ENCODE results near the gene NEAT1.
"Not testable (repeated sequence)": the region's sequence is repeated elsewhere in the genome, so short reads cannot be mapped to it uniquely, and the experiment has no call there.

The NEAT1 gene

DNA sequence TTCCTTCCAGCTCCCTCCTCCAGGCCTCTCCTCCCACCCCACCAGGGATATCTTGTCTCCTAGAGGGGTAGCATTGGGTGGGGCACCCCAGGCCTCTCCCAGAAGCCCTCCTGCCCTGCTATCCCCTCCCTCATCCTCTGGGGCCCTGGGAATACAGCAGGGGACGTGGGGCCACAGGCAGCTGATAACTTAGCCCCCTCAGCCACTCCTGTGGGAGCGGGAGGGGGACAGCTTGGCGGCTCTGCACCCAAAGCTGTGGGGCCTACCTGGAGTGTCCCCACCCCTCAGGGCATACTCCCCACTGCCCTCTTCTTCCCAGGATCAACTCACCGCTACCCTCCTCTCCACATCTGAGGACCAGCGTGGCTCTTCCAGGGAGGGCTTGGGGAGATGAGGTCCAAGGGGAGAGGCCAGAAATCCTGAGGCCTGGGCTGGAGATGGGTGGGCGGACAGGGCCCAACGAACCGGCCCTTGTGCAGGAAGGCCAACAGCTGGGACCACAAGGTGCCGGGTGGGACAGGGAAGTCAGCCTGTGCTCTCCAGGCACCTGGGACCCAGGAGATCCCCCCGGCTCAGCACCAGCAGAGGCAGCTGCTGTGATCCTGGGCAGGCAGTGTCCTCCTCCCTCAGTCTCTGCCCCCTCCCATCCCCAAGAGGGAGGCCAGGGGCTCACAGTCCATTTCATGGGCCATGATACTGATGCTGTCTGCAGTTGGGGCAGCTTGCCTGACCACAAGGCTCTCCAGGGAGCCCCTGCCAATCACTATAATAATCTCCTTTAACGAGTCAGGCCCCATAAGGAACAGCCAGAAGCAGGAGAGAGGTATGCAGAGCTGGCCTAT is 23.2 kb downstream of the NEAT1 start:
- H3K9ac ChIP-seq (ENCODE audit: low read depth, low read length) = no peak overlapping the region
- H3K9me3 ChIP-seq (ENCODE audit: control insufficient read depth, insufficient read depth, low read length) = no peaks in the 10 kb centered on the region
- peaks cover 2% of the 10 kb centered on the region for H3K4me1 ChIP-seq (ENCODE audit: control insufficient read depth, insufficient read depth, low read length)
- peaks cover 5% of the 10 kb centered on the region for H3K36me3 ChIP-seq (ENCODE audit: control insufficient read depth, insufficient read depth, low read length)
- no peaks in the 10 kb centered on the region for H3K27me3 ChIP-seq (ENCODE audit: control insufficient read depth, insufficient read depth, low read length)
- no peak overlapping the region for H3K4me3 ChIP-seq (ENCODE audit: low read depth, low read length)

- no peaks in the 10 kb centered on the region for H3K9me3 ChIP-seq (ENCODE audit: control insufficient read depth, insufficient read depth, low read length)
- H3K4me1 ChIP-seq (ENCODE audit: control insufficient read depth, insufficient read depth, low read length) = peaks cover 2% of the 10 kb centered on the region
- H3K27me3 ChIP-seq (ENCODE audit: control insufficient read depth, insufficient read depth, low read length) = no peaks in the 10 kb centered on the region
- no peak overlapping the region for H3K9ac ChIP-seq (ENCODE audit: low read depth, low read length)
- no peak overlapping the region for H3K4me3 ChIP-seq (ENCODE audit: low read depth, low read length)
- H3K36me3 ChIP-seq (ENCODE audit: control insufficient read depth, insufficient read depth, low read length) = peaks cover 5% of the 10 kb centered on the region
These were observed 24.1 kb downstream of the NEAT1 start for GRCh38 chr11:65446446-65447277.

DNA sequence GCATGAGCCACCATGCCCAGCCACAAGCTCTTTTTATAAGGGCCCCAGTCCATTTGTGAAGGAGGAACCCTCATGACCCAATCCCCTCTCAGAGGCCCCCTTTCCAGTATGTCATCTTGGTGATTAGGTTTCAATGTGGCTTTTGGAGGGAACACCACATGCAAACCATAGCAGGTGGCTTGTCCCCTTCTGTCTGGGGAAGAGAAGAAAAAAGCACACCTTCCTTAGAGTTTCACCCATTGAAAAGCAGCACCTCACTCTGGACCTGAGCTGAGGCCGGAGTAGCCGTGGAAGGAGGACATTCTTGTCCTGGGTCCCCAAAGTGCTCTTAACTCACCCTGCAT is 25.4 kb downstream of the NEAT1 start:
- Histone ChIP-seq H3K4me1 (ENCODE audit: control insufficient read depth, insufficient read depth, low read length) (peaks cover 2% of the 10 kb centered on the region), H3K36me3 (ENCODE audit: control insufficient read depth, insufficient read depth, low read length) (peaks cover 5% of the 10 kb centered on the region), H3K9ac (ENCODE audit: low read depth, low read length) (no peak overlapping the region)

DNA sequence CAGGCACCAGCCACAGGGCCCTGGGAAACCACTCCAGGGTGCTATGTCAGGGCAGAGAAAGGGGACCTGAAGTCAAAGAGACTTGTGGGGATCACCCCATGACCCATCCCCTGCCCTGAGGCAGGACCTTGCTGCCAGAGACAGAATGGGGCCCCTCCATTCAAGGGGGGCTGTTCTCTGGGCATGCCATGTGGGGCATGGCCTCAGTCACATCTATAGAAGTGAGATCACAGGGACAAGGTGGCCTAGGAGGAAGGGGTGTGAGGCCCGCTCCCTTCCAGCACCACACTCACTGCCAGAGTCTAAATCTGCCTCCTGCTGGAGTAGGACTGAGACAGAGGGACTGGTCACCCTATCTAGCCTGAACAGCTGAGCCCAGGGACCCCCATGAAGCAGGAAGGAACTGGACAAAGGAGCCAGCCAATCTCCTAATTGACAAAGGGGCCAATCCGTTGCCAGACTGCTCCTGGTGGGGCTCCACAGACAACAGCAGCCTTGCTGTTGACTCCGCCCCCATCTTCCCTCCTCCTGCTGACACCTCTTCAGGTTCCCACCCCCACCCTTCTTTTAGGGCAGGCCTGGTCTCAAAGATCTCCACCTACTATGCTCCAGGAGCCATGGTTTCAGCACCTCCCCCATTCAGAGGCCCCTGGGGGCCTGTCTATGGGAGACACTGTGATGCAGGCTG is 26.0 kb downstream of the NEAT1 start:
- H3K36me3 ChIP-seq (ENCODE audit: control insufficient read depth, insufficient read depth, low read length) = peaks cover 5% of the 10 kb centered on the region
- H3K4me1 ChIP-seq (ENCODE audit: control insufficient read depth, insufficient read depth, low read length) = peaks cover 2% of the 10 kb centered on the region

More for the DNA sequence above, 25.4 kb downstream of the NEAT1 start:
- Histone ChIP-seq H3K9me3 (ENCODE audit: control insufficient read depth, insufficient read depth, low read length) (no peaks in the 10 kb centered on the region), H3K27me3 (ENCODE audit: control insufficient read depth, insufficient read depth, low read length) (no peaks in the 10 kb centered on the region), H3K4me3 (ENCODE audit: low read depth, low read length) (no peak overlapping the region)

DNA sequence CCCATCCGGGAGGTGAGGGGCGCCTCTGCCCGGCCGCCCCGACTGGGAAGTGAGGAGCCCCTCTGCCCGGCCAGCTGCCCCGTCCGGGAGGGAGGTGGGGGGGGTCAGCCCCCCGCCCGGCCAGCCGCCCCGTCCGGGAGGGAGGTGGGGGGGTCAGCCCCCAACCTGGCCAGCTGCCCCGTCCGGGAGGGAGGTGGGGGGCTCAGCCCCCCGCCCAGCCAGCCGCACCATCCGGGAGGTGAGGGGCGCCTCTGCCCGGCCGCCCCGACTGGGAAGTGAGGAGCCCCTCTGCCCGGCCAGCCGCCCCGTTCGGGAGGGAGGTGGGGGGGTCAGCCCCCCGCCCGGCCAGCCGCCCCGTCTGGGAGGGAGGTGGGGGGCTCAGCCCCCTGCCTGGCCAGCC is 28.7 kb downstream of the NEAT1 start:
- H3K36me3 ChIP-seq (ENCODE audit: control insufficient read depth, insufficient read depth, low read length); H3K9ac ChIP-seq (ENCODE audit: low read depth, low read length); H3K4me3 ChIP-seq (ENCODE audit: low read depth, low read length); H3K9me3 ChIP-seq (ENCODE audit: control insufficient read depth, insufficient read depth, low read length); H3K4me1 ChIP-seq (ENCODE audit: control insufficient read depth, insufficient read depth, low read length): not testable (repeated sequence)
- H3K27me3 ChIP-seq (ENCODE audit: control insufficient read depth, insufficient read depth, low read length) = peaks cover 19% of the 10 kb centered on the region

More for the DNA sequence above, 26.0 kb downstream of the NEAT1 start:
- Histone ChIP-seq H3K9ac (ENCODE audit: low read depth, low read length) (no peak overlapping the region), H3K9me3 (ENCODE audit: control insufficient read depth, insufficient read depth, low read length) (no peaks in the 10 kb centered on the region), H3K27me3 (ENCODE audit: control insufficient read depth, insufficient read depth, low read length) (no peaks in the 10 kb centered on the region), H3K4me3 (ENCODE audit: low read depth, low read length) (no peak overlapping the region)

GRCh38 chr11:65452259-65452658 is 29.7 kb downstream of the NEAT1 start:
- not testable (repeated sequence) for H3K36me3 ChIP-seq (ENCODE audit: control insufficient read depth, insufficient read depth, low read length); H3K4me3 ChIP-seq (ENCODE audit: low read depth, low read length); H3K4me1 ChIP-seq (ENCODE audit: control insufficient read depth, insufficient read depth, low read length); H3K9ac ChIP-seq (ENCODE audit: low read depth, low read length); H3K9me3 ChIP-seq (ENCODE audit: control insufficient read depth, insufficient read depth, low read length)
- H3K27me3 ChIP-seq (ENCODE audit: control insufficient read depth, insufficient read depth, low read length) = peaks cover 29% of the 10 kb centered on the region

DNA sequence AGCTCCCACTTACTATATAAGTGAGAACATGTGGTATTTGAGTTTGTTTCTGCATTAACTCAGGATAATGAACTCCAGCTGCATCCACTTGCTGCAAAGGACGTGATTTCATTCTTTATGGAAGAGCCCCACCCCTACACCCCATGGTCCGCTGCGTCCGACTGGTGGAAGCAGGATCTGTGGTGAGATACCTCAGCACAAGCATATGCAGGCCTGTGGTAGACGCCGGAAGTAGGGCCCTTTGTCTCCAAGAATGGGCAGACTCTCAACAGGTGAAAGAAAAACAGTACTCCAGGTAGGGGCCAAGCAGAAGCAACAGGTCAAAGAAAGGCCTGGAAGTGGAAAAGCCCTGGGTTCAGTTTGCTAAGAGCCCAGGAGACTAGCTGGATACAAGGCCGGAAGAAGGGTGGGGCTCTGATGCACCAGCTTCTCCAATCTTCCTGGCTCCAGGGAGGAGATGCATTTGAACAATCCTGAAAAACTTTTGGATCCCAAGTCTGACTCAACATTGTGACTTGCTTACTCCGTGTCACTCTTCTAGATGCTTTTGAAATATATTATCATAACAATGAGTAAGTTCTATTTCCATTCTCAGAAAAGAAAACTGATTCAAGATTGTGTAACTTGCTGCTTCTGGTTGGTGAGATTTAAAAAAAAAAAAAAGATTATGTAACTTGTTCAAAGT is 30.4 kb downstream of the NEAT1 start:
- Histone ChIP-seq H3K4me3 (ENCODE audit: low read depth, low read length) (no peak overlapping the region), H3K27me3 (ENCODE audit: control insufficient read depth, insufficient read depth, low read length) (peaks cover 35% of the 10 kb centered on the region), H3K4me1 (ENCODE audit: control insufficient read depth, insufficient read depth, low read length) (peaks cover 5% of the 10 kb centered on the region), H3K9me3 (ENCODE audit: control insufficient read depth, insufficient read depth, low read length) (no peaks in the 10 kb centered on the region), H3K9ac (ENCODE audit: low read depth, low read length) (no peak overlapping the region), H3K36me3 (ENCODE audit: control insufficient read depth, insufficient read depth, low read length) (no peaks in the 10 kb centered on the region)

GRCh38 chr11:65454311-65454695 is 31.7 kb downstream of the NEAT1 start:
- Histone ChIP-seq H3K27me3 (ENCODE audit: control insufficient read depth, insufficient read depth, low read length) (peaks cover 49% of the 10 kb centered on the region), H3K4me1 (ENCODE audit: control insufficient read depth, insufficient read depth, low read length) (peaks cover 5% of the 10 kb centered on the region), H3K9ac (ENCODE audit: low read depth, low read length) (peak overlapping the region; percentile 60), H3K36me3 (ENCODE audit: control insufficient read depth, insufficient read depth, low read length) (no peaks in the 10 kb centered on the region), H3K9me3 (ENCODE audit: control insufficient read depth, insufficient read depth, low read length) (no peaks in the 10 kb centered on the region), H3K4me3 (ENCODE audit: low read depth, low read length) (peak overlapping the region; percentile 72)

DNA sequence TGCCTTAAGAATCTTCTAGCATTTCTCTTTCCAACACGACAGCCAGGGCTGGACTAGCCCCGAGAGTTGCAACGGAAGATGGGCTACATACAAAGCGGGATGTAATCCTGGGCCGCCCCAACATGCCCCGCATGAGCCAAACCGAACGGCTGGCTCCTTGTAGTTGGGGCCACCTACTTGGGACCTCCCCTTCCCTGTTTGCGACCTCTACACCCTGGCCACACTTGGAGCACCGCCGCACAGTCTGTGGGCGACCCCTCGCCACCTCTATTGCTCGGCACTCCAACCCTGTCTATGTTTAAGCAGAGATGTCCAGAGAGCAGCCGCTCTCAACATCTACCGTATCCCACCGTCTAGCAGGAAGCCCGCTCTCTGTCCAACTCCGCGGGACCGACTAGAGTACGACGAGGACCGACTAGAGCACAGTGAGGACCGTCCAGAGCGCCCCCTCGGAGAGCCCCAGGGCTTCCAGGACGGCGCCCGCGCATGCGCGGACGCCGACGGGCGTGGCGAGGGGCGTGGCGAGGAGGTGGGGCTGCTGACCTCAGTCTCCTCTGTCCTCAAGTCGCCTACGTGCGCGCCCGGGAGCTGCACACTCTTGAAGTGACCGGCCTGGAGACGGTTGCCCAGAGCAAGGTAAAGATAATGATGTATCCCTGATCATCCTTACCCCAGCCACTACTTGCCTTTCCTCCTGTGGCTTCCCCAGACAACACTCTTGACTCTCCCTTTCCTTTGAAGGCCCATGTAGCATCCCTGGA is 32.3 kb downstream of the NEAT1 start:
- peak overlapping the region; percentile 60 for H3K9ac ChIP-seq (ENCODE audit: low read depth, low read length)
- no peaks in the 10 kb centered on the region for H3K9me3 ChIP-seq (ENCODE audit: control insufficient read depth, insufficient read depth, low read length)
- peak overlapping the region; percentile 72 for H3K4me3 ChIP-seq (ENCODE audit: low read depth, low read length)
- no peaks in the 10 kb centered on the region for H3K36me3 ChIP-seq (ENCODE audit: control insufficient read depth, insufficient read depth, low read length)
- peaks cover 6% of the 10 kb centered on the region for H3K4me1 ChIP-seq (ENCODE audit: control insufficient read depth, insufficient read depth, low read length)
- peaks cover 53% of the 10 kb centered on the region for H3K27me3 ChIP-seq (ENCODE audit: control insufficient read depth, insufficient read depth, low read length)

DNA sequence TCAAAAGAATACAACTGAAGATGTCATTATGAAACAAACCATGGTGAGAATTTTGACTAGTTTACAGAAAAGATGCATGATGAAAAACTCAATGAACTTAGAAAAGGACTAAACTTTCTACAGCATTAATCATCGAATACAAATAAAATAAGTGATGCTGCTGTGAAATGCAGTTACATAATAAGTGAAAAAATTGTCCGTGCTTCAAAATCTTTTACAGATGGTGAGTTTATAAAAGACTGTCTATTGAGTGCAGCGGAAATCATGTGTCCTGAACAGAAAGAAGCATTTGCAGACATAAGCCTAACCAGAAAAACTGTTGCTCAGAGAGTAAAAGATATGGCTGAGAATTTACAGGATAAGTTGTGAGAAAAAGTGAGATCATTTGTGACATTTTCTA is 33.8 kb downstream of the NEAT1 start:
- H3K27me3 ChIP-seq (ENCODE audit: control insufficient read depth, insufficient read depth, low read length) = peaks cover 69% of the 10 kb centered on the region
- no peaks in the 10 kb centered on the region for H3K9me3 ChIP-seq (ENCODE audit: control insufficient read depth, insufficient read depth, low read length)
- H3K4me3 ChIP-seq (ENCODE audit: low read depth, low read length) = no peak overlapping the region

GRCh38 chr11:65459552-65459951 is 37.0 kb downstream of the NEAT1 start:
- Histone ChIP-seq H3K4me3 (ENCODE audit: low read depth, low read length) (no peak overlapping the region), H3K9me3 (ENCODE audit: control insufficient read depth, insufficient read depth, low read length) (no peaks in the 10 kb centered on the region), H3K36me3 (ENCODE audit: control insufficient read depth, insufficient read depth, low read length) (no peaks in the 10 kb centered on the region), H3K4me1 (ENCODE audit: control insufficient read depth, insufficient read depth, low read length) (peaks cover 7% of the 10 kb centered on the region), H3K9ac (ENCODE audit: low read depth, low read length) (no peak overlapping the region), H3K27me3 (ENCODE audit: control insufficient read depth, insufficient read depth, low read length) (peaks cover 70% of the 10 kb centered on the region)

More for the DNA sequence above, 33.8 kb downstream of the NEAT1 start:
- Histone ChIP-seq H3K9ac (ENCODE audit: low read depth, low read length) (no peak overlapping the region), H3K36me3 (ENCODE audit: control insufficient read depth, insufficient read depth, low read length) (no peaks in the 10 kb centered on the region), H3K4me1 (ENCODE audit: control insufficient read depth, insufficient read depth, low read length) (peaks cover 7% of the 10 kb centered on the region)

Measured in iPS-15b (cell line).